K562 (cell line): ENCODE measurements around the gene SLC35E3. TPM values are rescaled to one million over a fixed set of nuclear protein-coding genes. Genes with fewer than 3 reads are reported as not detected.
"Not testable (repeated sequence)": the region's sequence is repeated elsewhere in the genome, so short reads cannot be mapped to it uniquely, and the experiment has no call there.

Source experiments
- ATAC-seq: fragments of 200-7000 bp; cut with Tn5 transposase; 3 replicates; pipeline ENCODE4 v1.9.1; 2020; ENCODE audit warnings: moderate library complexity
- BruUV-seq: library from RNA; stranded (reverse); fragments of 400-500 nt; replicated peaks from 2 replicates; lab custom pipeline; 2021; lab: Mats Ljungman, UMichigan
- CTCF ChIA-PET: fragments of 300-600 bp; formaldehyde crosslinking; extraction: SDS; loops from one replicate; lab custom pipeline; 2021; ENCODE audit warnings: low intra/inter-chr PET ratio; lab: Yijun Ruan, JAX
- POLR2A ChIA-PET: fragments of 300-600, 350-650 bp; sonication (Branson Sonifier 250); formaldehyde crosslinking; extraction: SDS; loops from one replicate; lab custom pipeline; 2021; ENCODE audit warnings: antibody characterized with exemption, inconsistent platforms; lab: Yijun Ruan, JAX
- DNase-seq, 4 experiments: peaks; one replicate each; pipeline versions ENCODE4 v3.0.0 to v3.0.0-alpha.2; 2011 to 2018; ENCODE audit warnings: low spot score in 3 of 4, mixed read lengths in 3 of 4; ENCODE audit errors: extremely low read depth in 1 of 4
- FAIRE-seq: peaks from 2 replicates; lab custom pipeline; 2011; peaks lifted over from hg19 to GRCh38; lab: Jason Lieb, UNC
- H2AFZ ChIP-seq: 2 replicates; pipeline ENCODE4 v1.6.0; 2011; ENCODE audit warnings: low read depth, low read length, control low read depth, inconsistent platforms
- H3K27ac ChIP-seq: fragments of 200-600 bp; 3 replicates; pipeline ENCODE4 v1.8.0; 2011; ENCODE audit warnings: low read depth, mild to moderate bottlenecking, control low read depth, inconsistent platforms, low read length, moderate library complexity, mixed read lengths; ENCODE audit errors: extremely low read depth
- H3K27me3 ChIP-seq, 2 experiments: fragments of 300-600 bp in 1 of 2; 2 replicates in 1 of 2; 3 replicates in 1 of 2; pipeline versions ENCODE4 v1.6.0 to v1.8.0; 2011; ENCODE audit warnings: inconsistent platforms in 2 of 2, low read length in 2 of 2, mild to moderate bottlenecking in 1 of 2, mixed read lengths in 1 of 2, moderate library complexity in 1 of 2; ENCODE audit not compliant: control insufficient read depth in 2 of 2, insufficient read depth in 2 of 2
- H3K36me3 ChIP-seq: fragments of 300-600 bp; 3 replicates; pipeline ENCODE4 v1.8.0; 2011; ENCODE audit warnings: mild to moderate bottlenecking, low read length, inconsistent platforms; ENCODE audit not compliant: control insufficient read depth, insufficient read depth
- H3K4me1 ChIP-seq, 2 experiments: fragments of 200-600 bp in 1 of 2; replicated peaks in 1 of 2; 2 replicates in 1 of 2; 3 replicates in 1 of 2; pipeline versions ENCODE4 v1.5.1 to v1.8.0; 2011; ENCODE audit warnings: inconsistent platforms in 2 of 2, low read length in 2 of 2, mild to moderate bottlenecking in 1 of 2, mixed read lengths in 1 of 2, moderate library complexity in 1 of 2; ENCODE audit not compliant: control insufficient read depth in 2 of 2, insufficient read depth in 2 of 2
- H3K4me2 ChIP-seq: 2 replicates; pipeline ENCODE4 v1.6.1; 2011; ENCODE audit warnings: low read length, control low read depth, inconsistent platforms, mixed read lengths; ENCODE audit not compliant: insufficient read depth
- H3K4me3 ChIP-seq: fragments of 200-600 bp; sonication (generic), shearing (Covaris generic); 2 replicates; pipeline ENCODE4 v1.5.1; 2016; ENCODE audit warnings: control low read depth, inconsistent platforms
- H3K79me2 ChIP-seq: fragments of 200-600 bp; 3 replicates; pipeline ENCODE4 v1.8.0; 2011; ENCODE audit warnings: low read length, inconsistent platforms; ENCODE audit not compliant: control insufficient read depth, insufficient read depth
- H3K9ac ChIP-seq, 2 experiments: 2 replicates each; pipeline versions ENCODE4 v1.6.0 to v1.6.1; 2011; ENCODE audit warnings: low read depth in 2 of 2, low read length in 2 of 2, control low read depth in 1 of 2, inconsistent platforms in 1 of 2, mild to moderate bottlenecking in 1 of 2, mixed read lengths in 1 of 2; ENCODE audit not compliant: insufficient read depth in 1 of 2
- H3K9me1 ChIP-seq: one replicate; pipeline ENCODE4 v1.6.0; 2011; ENCODE audit warnings: inconsistent platforms, mild to moderate bottlenecking, low read length, moderate library complexity; ENCODE audit not compliant: control insufficient read depth, insufficient read depth
- H3K9me3 ChIP-seq: replicated peaks from 2 replicates; pipeline ENCODE4 v1.5.1; 2011; ENCODE audit warnings: low read depth, low read length, inconsistent platforms; ENCODE audit not compliant: control insufficient read depth, insufficient read depth
- H4K20me1 ChIP-seq: replicated peaks from 2 replicates; pipeline ENCODE4 v1.6.1; 2011; ENCODE audit warnings: low read length, inconsistent platforms, mixed read lengths; ENCODE audit not compliant: control insufficient read depth, insufficient read depth
- FOXA1 ChIP-seq: fragments of 450-650 bp; IDR thresholded peaks from 2 replicates; pipeline ENCODE4 v1.6.1; 2016; ENCODE audit warnings: mild to moderate bottlenecking, borderline replicate concordance
- GTF2A2 ChIP-seq: IDR thresholded peaks from 2 replicates; pipeline ENCODE4 v1.6.1; 2016; ENCODE audit warnings: mild to moderate bottlenecking, missing genetic modification characterization, missing compliant biosample characterization
- GTF2F1 ChIP-seq: IDR thresholded peaks from 2 replicates; pipeline ENCODE4 v1.6.1; 2011; ENCODE audit warnings: low read depth, low read length, improper control_type of control experiment
- NONO ChIP-seq, 2 experiments: fragments of 200-400 bp in 1 of 2; fragments of 450-650 bp in 1 of 2; formaldehyde crosslinking in 1 of 2; IDR thresholded peaks; 2 replicates each; pipeline ENCODE4 v1.6.1; 2017; ENCODE audit warnings: low read depth in 2 of 2, mild to moderate bottlenecking in 2 of 2, moderate library complexity in 2 of 2, low read length in 1 of 2
- POLR2B ChIP-seq: fragments of 450-650 bp; IDR thresholded peaks from 2 replicates; pipeline ENCODE4 v1.6.1; 2018; ENCODE audit warnings: low read depth; ENCODE audit not compliant: partially characterized antibody
- POLR2G ChIP-seq: fragments of 200-400 bp; formaldehyde crosslinking; IDR thresholded peaks from 2 replicates; pipeline ENCODE4 v1.6.1; 2017; ENCODE audit warnings: low read depth, mild to moderate bottlenecking, antibody characterized with exemption, low read length, moderate library complexity
- SREBF2 ChIP-seq: sonication (generic); formaldehyde crosslinking; IDR thresholded peaks from 2 replicates; pipeline ENCODE4 v1.4.0; 2020; ENCODE audit warnings: mild to moderate bottlenecking, missing genetic modification reagents
- TEAD4 ChIP-seq, 2 experiments: sonication (generic) in 1 of 2; formaldehyde crosslinking in 1 of 2; IDR thresholded peaks; 2 replicates each; pipeline versions ENCODE4 v1.6.1 to v1.8.0; 2012 to 2022; ENCODE audit warnings: borderline replicate concordance in 1 of 2, inconsistent platforms in 1 of 2, low read length in 1 of 2, mild to moderate bottlenecking in 1 of 2, missing genetic modification reagents in 1 of 2
- WGBS: fragments of 100-300 bp; shearing (Covaris generic); methylation state at CpG from one replicate; pipeline ENCODE4 v1.1.6; 2016; ENCODE audit warnings: low coverage, mixed read lengths; ENCODE audit not compliant: insufficient coverage; ENCODE audit errors: missing lambda C conversion rate; 5-methylcytosine and 5-hydroxymethylcytosine counted together
- in situ Hi-C: fragments of 300-500 bp; cut with MboI; formaldehyde crosslinking; loops from 4 replicates; pipeline ENCODE4 v1.15.0; 2018; ENCODE audit warnings: inconsistent platforms, mixed read lengths
- intact Hi-C: fragments of 100-400 bp; cut with micrococcal nuclease; formaldehyde crosslinking; loops from 2 replicates; pipeline ENCODE4 v1.14.2; 2022
- polyA plus RNA-seq, 8 experiments: library from polyadenylated mRNA; depleted of rRNA in 4 of 8; stranded (reverse) in 5 of 8; unstranded in 3 of 8; fragments of >200 nt; fragmentation: Nextera tagmentation in 2 of 8; fragmentation: Illumina TruSeq in 1 of 8; extraction: Ambion mirVana in 2 of 8; extraction: Trizol in 1 of 8; gene quantifications; 2 replicates each; pipeline versions ENCODE4 v1.2.1 to v1.2.3, GENCODE V29; 2011 to 2014; ENCODE audit warnings: inconsistent platforms in 1 of 8, missing spikeins in 1 of 8
- total RNA-seq, 7 experiments: library from RNA; depleted of rRNA in 6 of 7; stranded (reverse); fragments of >200 nt in 6 of 7; fragmentation: Illumina TruSeq in 2 of 7; extraction: Trizol in 2 of 7; gene quantifications; 2 replicates each; pipeline versions ENCODE4 v1.2.1 to v1.2.3, GENCODE V29; 2011 to 2021; ENCODE audit warnings: low replicate concordance in 1 of 7
- TF ChIP-seq, protein P1 (sequence below), 2 experiments: fragments of 450-650 bp in 1 of 2; IDR thresholded peaks; 2 replicates each; pipeline ENCODE4 v1.6.1; 2011 to 2017; ENCODE audit warnings: low read depth in 2 of 2, antibody characterized with exemption in 1 of 2, borderline replicate concordance in 1 of 2, low read length in 1 of 2, mild to moderate bottlenecking in 1 of 2, mixed read lengths in 1 of 2; ENCODE audit not compliant: control insufficient read depth in 1 of 2

SLC35E3 gene
- total and polyA plus RNA-seq, 9 of the 15 experiments (the other 6 are each of a cell fraction or from before 2014, with no cell fraction given), result 1.2 to 5.9 (median 3.8) TPM

DNA sequence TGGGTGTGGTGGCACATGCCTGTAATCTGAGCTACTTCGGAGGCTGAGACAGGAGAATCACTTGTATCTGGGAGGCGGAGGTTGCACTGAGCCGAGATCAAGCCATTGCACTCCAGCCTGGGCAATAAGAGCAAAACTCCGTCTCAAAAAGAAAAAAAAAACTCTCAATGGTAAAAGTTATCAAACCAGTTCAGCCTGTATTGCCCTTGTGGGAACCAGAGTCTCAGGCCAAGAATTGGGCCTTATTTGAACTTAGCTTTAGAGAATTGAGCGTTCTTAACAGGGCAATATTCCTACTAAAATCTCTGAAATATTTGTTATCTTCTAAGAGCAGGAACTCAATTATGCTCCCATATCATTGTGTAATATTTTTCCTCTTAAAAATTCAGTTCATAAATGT lies 54.3 kb downstream of the SLC35E3 start:
- no peak overlapping the region for H3K9ac ChIP-seq
- ChIA-PET POLR2A (interaction anchor here (0.7 to 1.2 kb wide), 3 partner anchors 13 to 55 kb away, joined by 3 to 4 read pairs (median 3); partner anchors contain the start of gene SLC35E3), CTCF (no interaction called here)
- BruUV-seq, result no TSS peak
- no peaks in the 10 kb centered on the region for H3K9me3 ChIP-seq
- no peaks in the 10 kb centered on the region for H3K27me3 ChIP-seq
- no peaks in the 10 kb centered on the region for H4K20me1 ChIP-seq
- DNase-seq, result no peak
- no peak overlapping the region for H2AFZ ChIP-seq
- TF ChIP-seq FOXA1 (no peak), POLR2B (no peak), POLR2G (no peak), SREBF2 (no peak), GTF2A2 (tag) (no peak), NONO (IDR thresholded peaks at IDR 0.05; ENCODE audit: low read depth in 2 of 2, low read length in 1 of 2) (no peak), TEAD4 (IDR thresholded peaks at IDR 0.05; ENCODE audit: low read length) (no peak), TEAD4 (CRISPR knock-in tag; IDR thresholded peaks at IDR 0.05; ENCODE audit: borderline replicate concordance) (no peak), GTF2F1 (no peak)
- TF ChIP-seq, protein P1, sequence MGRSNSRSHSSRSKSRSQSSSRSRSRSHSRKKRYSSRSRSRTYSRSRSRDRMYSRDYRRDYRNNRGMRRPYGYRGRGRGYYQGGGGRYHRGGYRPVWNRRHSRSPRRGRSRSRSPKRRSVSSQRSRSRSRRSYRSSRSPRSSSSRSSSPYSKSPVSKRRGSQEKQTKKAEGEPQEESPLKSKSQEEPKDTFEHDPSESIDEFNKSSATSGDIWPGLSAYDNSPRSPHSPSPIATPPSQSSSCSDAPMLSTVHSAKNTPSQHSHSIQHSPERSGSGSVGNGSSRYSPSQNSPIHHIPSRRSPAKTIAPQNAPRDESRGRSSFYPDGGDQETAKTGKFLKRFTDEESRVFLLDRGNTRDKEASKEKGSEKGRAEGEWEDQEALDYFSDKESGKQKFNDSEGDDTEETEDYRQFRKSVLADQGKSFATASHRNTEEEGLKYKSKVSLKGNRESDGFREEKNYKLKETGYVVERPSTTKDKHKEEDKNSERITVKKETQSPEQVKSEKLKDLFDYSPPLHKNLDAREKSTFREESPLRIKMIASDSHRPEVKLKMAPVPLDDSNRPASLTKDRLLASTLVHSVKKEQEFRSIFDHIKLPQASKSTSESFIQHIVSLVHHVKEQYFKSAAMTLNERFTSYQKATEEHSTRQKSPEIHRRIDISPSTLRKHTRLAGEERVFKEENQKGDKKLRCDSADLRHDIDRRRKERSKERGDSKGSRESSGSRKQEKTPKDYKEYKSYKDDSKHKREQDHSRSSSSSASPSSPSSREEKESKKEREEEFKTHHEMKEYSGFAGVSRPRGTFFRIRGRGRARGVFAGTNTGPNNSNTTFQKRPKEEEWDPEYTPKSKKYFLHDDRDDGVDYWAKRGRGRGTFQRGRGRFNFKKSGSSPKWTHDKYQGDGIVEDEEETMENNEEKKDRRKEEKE (IDR thresholded peaks at IDR 0.05; ENCODE audit: borderline replicate concordance in 1 of 2, control insufficient read depth in 1 of 2, low read depth in 2 of 2, low read length in 1 of 2), result no peak
- in situ Hi-C loops, result no loop called here
- no peak overlapping the region for H3K4me3 ChIP-seq
- WGBS, result 59% methylated on average over 5 of the region's 5 CpGs
- H3K9me1 ChIP-seq, result no peaks in the 10 kb centered on the region
- FAIRE-seq, result no peak
- H3K27ac ChIP-seq, result no peak overlapping the region
- H3K36me3 ChIP-seq, result no peaks in the 10 kb centered on the region
- intact Hi-C loops, result no loop called here
- H3K4me2 ChIP-seq, result no peak overlapping the region
- H3K79me2 ChIP-seq, result no peaks in the 10 kb centered on the region
- no peak for ATAC-seq
- peaks cover under 1 to 7% of the 10 kb centered on the region in 2 experiments; a peak in 4 of 5 replicates for H3K4me1 ChIP-seq

DNA sequence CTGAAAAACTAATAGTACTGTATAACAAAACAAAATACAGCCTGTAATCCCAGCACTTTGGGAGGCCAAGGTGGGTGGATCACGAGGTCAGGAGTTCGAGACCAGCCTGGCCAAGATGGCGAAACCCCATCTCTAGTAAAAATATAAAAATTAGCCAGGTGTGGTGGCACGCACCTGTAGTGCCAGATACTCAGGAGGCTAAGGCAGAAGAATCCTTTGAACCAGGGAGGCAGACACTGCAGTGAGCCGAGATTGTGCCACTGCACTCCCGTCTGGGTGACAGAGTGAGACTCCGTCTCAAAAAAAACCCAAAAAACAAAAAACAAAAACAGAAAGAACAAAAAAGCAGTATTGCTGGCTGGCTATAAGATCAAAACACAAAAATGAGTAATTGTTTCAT lies 55.1 kb downstream of the SLC35E3 start:
- H3K27me3 ChIP-seq, H3K27ac ChIP-seq, BruUV-seq, ATAC-seq, H3K79me2 ChIP-seq, H3K9ac ChIP-seq, H4K20me1 ChIP-seq, H3K4me3 ChIP-seq, H3K4me2 ChIP-seq, intact Hi-C loops, in situ Hi-C loops, H3K4me1 ChIP-seq, H3K36me3 ChIP-seq, DNase-seq, H3K9me3 ChIP-seq, CTCF ChIA-PET, H2AFZ ChIP-seq, H3K9me1 ChIP-seq, FAIRE-seq: not testable (repeated sequence)
- WGBS, result 84% methylated on average over 7 of the region's 7 CpGs
- POLR2A ChIA-PET, result interaction anchor here (1.2 to 1.3 kb wide), 2 partner anchors 8 to 15 kb away, joined by 3 to 5 read pairs; no protein-coding TSS in a partner anchor
